HepG2 (cell line): ENCODE measurements around the gene TRAPPC10. TPM values are rescaled to one million over a fixed set of nuclear protein-coding genes. Genes with fewer than 3 reads are reported as not detected.

Experiments
- CENPT ChIP-seq: sonication (generic); formaldehyde crosslinking; IDR thresholded peaks from 2 replicates; pipeline ENCODE4 v1.8.0; 2022; ENCODE audit warnings: low read depth, mild to moderate bottlenecking, moderate library complexity, missing genetic modification reagents
- CERS6 ChIP-seq: sonication (generic); formaldehyde crosslinking; IDR thresholded peaks from 2 replicates; pipeline ENCODE4 v1.5.0; 2020; ENCODE audit warnings: missing genetic modification reagents
- GATAD1 ChIP-seq: IDR thresholded peaks from 2 replicates; pipeline ENCODE4 v1.6.1; 2016; ENCODE audit warnings: missing genetic modification reagents, missing compliant biosample characterization
- KAT7 ChIP-seq: IDR thresholded peaks from 2 replicates; pipeline ENCODE4 v1.6.1; 2018; ENCODE audit warnings: borderline replicate concordance, missing compliant biosample characterization
- KMT2A ChIP-seq: sonication (generic); formaldehyde crosslinking; IDR thresholded peaks from 2 replicates; pipeline ENCODE4 v1.4.0; 2020; ENCODE audit warnings: missing genetic modification reagents
- RARG ChIP-seq: sonication (generic); formaldehyde crosslinking; IDR thresholded peaks from 2 replicates; pipeline ENCODE4 v1.4.0; 2020; ENCODE audit warnings: low read depth, mild to moderate bottlenecking, missing genetic modification reagents
- YY1 ChIP-seq: IDR thresholded peaks from 2 replicates; pipeline ENCODE4 v1.6.1; 2011; ENCODE audit warnings: low read length, low read depth, moderate library complexity, mild to moderate bottlenecking; ENCODE audit not compliant: insufficient read depth, insufficient replicate concordance
- ZBTB49 ChIP-seq: sonication (generic); formaldehyde crosslinking; IDR thresholded peaks from 2 replicates; pipeline ENCODE4 v1.4.0; 2020; ENCODE audit warnings: missing genetic modification reagents, borderline replicate concordance
- ZNF256 ChIP-seq: sonication (generic); formaldehyde crosslinking; conservative IDR thresholded peaks from 2 replicates; pipeline ENCODE4 v1.4.0; 2020; ENCODE audit warnings: missing genetic modification reagents
- ZNF337 ChIP-seq: sonication (generic); formaldehyde crosslinking; IDR thresholded peaks from 2 replicates; pipeline ENCODE4 v1.5.1; 2020; ENCODE audit warnings: missing genetic modification reagents, low read depth, mild to moderate bottlenecking, borderline replicate concordance
- ZNF383 ChIP-seq: sonication (generic); formaldehyde crosslinking; IDR thresholded peaks from 2 replicates; pipeline ENCODE4 v1.4.0; 2020; ENCODE audit warnings: missing genetic modification reagents, mild to moderate bottlenecking, borderline replicate concordance
- ZNF468 ChIP-seq: sonication (generic); formaldehyde crosslinking; IDR thresholded peaks from 2 replicates; pipeline ENCODE4 v1.8.0; 2022; ENCODE audit warnings: mild to moderate bottlenecking, moderate library complexity, missing genetic modification reagents
- ZNF7 ChIP-seq: IDR thresholded peaks from 2 replicates; pipeline ENCODE4 v1.6.1; 2016; ENCODE audit warnings: missing biosample characterization, missing genetic modification reagents
- ZNF781 ChIP-seq: sonication (generic); formaldehyde crosslinking; IDR thresholded peaks from 2 replicates; pipeline ENCODE4 v1.5.1; 2020; ENCODE audit warnings: borderline replicate concordance, mild to moderate bottlenecking, missing genetic modification reagents; ENCODE audit errors: not compliant biosample characterization
- ZSCAN25 ChIP-seq: sonication (generic); formaldehyde crosslinking; IDR thresholded peaks from 2 replicates; pipeline ENCODE4 v1.8.0; 2022; ENCODE audit warnings: mild to moderate bottlenecking, missing genetic modification reagents
- polyA plus RNA-seq, 8 experiments: library from polyadenylated mRNA; depleted of rRNA in 3 of 8; stranded (reverse) in 7 of 8; unstranded in 1 of 8; fragments of >200 nt; fragmentation: Illumina TruSeq in 4 of 8; extraction: Trizol in 4 of 8; gene quantifications; 2 replicates each; pipeline versions ENCODE4 v1.2.1 to v1.2.3, GENCODE V29; 2011 to 2016; ENCODE audit warnings: low read depth in 4 of 8, missing spikeins in 1 of 8, mixed read lengths in 1 of 8; ENCODE audit not compliant: insufficient read depth in 1 of 8
- total RNA-seq, 5 experiments: library from RNA; depleted of rRNA; stranded (reverse); fragments of >200 nt; fragmentation: Illumina TruSeq; extraction: Trizol; gene quantifications; 2 replicates each; pipeline ENCODE4 v1.2.3, GENCODE V29; 2016; ENCODE audit warnings: low read depth in 1 of 5
- TF ChIP-seq, protein P1 (sequence below): sonication (generic); formaldehyde crosslinking; IDR thresholded peaks from 2 replicates; pipeline ENCODE4 v1.4.0; 2020; ENCODE audit warnings: missing genetic modification reagents, borderline replicate concordance
- TF ChIP-seq, protein P2 (sequence below): IDR thresholded peaks from 2 replicates; pipeline ENCODE4 v1.6.1; 2016; ENCODE audit warnings: missing compliant biosample characterization, missing genetic modification reagents, borderline replicate concordance
- TF ChIP-seq, protein P3 (sequence below): sonication (generic); formaldehyde crosslinking; IDR thresholded peaks from 2 replicates; pipeline ENCODE4 v1.5.0; 2020; ENCODE audit warnings: missing genetic modification reagents
- TF ChIP-seq, protein P4 (sequence below): sonication (generic); formaldehyde crosslinking; IDR thresholded peaks from 2 replicates; pipeline ENCODE4 v1.8.0; 2022; ENCODE audit warnings: low read depth, missing genetic modification reagents

Gene TRAPPC10
- total and polyA plus RNA-seq, 2 of the 13 experiments (the other 11 are each of a cell fraction or from before 2014, with no cell fraction given), result 10.6 to 16.5 TPM

DNA sequence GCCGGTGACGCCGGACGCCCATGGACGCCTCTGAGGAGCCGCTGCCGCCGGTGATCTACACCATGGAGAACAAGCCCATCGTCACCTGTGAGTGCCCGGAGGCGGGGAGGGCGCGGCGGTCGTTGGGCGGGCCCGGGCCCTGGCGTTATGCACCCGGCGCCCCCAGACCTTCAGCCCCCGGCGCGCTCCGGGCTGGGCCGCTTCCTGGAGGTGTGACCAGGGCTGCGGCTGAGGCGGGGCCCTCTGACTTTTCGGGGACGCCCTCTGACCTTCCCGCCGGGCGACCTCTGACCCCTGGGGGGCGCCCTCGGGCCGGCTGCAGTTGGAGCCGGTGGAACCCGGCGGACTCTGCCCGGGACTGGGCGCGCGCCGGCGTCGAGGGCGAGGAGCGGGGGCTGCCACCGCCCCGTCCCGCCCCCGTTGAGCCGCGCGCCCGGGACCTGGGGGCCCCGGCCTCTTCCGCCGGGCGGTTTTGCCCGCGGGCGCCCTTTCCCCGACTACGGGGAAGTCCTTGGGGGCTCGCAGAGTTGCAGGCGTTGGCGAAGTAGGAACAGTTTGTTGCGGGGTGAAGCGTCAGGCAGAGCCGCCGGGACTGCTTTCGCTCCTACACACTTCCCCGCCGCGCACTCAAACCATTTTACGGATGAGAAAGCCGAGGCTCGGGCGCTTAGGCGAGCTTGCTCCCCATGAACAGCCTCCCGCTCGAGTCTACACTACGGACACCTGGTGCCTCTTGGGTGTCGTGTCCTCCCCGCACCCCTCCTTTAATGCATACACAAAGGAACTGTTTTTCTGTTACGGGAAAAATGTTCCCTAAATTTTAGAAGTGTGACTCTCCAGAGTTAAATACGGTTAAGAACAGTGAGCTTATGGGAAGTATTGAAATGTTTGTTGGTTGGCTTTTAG, 618 bp downstream of the TRAPPC10 start (continued):
- no peak for TF ChIP-seq ZBTB49 (CRISPR knock-in tag)
- no peak for TF ChIP-seq CERS6
- TF ChIP-seq ZSCAN25, result no peak
- TF ChIP-seq, protein P1, sequence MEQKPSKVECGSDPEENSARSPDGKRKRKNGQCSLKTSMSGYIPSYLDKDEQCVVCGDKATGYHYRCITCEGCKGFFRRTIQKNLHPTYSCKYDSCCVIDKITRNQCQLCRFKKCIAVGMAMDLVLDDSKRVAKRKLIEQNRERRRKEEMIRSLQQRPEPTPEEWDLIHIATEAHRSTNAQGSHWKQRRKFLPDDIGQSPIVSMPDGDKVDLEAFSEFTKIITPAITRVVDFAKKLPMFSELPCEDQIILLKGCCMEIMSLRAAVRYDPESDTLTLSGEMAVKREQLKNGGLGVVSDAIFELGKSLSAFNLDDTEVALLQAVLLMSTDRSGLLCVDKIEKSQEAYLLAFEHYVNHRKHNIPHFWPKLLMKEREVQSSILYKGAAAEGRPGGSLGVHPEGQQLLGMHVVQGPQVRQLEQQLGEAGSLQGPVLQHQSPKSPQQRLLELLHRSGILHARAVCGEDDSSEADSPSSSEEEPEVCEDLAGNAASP, result peak; percentile 17; the same call in 1 of the 2 replicates
- no peak for TF ChIP-seq ZNF7
- TF ChIP-seq ZNF781 (CRISPR knock-in tag), result no peak
- TF ChIP-seq, protein P2, sequence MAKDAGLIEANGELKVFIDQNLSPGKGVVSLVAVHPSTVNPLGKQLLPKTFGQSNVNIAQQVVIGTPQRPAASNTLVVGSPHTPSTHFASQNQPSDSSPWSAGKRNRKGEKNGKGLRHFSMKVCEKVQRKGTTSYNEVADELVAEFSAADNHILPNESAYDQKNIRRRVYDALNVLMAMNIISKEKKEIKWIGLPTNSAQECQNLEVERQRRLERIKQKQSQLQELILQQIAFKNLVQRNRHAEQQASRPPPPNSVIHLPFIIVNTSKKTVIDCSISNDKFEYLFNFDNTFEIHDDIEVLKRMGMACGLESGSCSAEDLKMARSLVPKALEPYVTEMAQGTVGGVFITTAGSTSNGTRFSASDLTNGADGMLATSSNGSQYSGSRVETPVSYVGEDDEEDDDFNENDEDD (CRISPR knock-in tag), result peak; percentile 60; the same call in 1 of the 2 replicates
- no peak for TF ChIP-seq CENPT (CRISPR knock-in tag)
- no peak for TF ChIP-seq RARG (CRISPR knock-in tag)
- TF ChIP-seq KMT2A (CRISPR knock-in tag), result peak; percentile 80; the same call in 1 of the 2 replicates
- no peak for TF ChIP-seq ZNF468
- peak; percentile 14 for TF ChIP-seq GATAD1 (CRISPR knock-in tag)
- TF ChIP-seq ZNF383 (CRISPR knock-in tag), result no peak
- TF ChIP-seq KAT7 (CRISPR knock-in tag), result peak; percentile 2; the same call in 1 of the 2 replicates
- peak; percentile 56 for TF ChIP-seq YY1
- no peak for TF ChIP-seq ZNF256 (CRISPR knock-in tag)
- TF ChIP-seq, protein P3, sequence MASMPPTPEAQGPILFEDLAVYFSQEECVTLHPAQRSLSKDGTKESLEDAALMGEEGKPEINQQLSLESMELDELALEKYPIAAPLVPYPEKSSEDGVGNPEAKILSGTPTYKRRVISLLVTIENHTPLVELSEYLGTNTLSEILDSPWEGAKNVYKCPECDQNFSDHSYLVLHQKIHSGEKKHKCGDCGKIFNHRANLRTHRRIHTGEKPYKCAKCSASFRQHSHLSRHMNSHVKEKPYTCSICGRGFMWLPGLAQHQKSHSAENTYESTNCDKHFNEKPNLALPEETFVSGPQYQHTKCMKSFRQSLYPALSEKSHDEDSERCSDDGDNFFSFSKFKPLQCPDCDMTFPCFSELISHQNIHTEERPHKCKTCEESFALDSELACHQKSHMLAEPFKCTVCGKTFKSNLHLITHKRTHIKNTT (CRISPR knock-in tag), result no peak
- TF ChIP-seq ZNF337 (CRISPR knock-in tag), result no peak
- TF ChIP-seq, protein P4, sequence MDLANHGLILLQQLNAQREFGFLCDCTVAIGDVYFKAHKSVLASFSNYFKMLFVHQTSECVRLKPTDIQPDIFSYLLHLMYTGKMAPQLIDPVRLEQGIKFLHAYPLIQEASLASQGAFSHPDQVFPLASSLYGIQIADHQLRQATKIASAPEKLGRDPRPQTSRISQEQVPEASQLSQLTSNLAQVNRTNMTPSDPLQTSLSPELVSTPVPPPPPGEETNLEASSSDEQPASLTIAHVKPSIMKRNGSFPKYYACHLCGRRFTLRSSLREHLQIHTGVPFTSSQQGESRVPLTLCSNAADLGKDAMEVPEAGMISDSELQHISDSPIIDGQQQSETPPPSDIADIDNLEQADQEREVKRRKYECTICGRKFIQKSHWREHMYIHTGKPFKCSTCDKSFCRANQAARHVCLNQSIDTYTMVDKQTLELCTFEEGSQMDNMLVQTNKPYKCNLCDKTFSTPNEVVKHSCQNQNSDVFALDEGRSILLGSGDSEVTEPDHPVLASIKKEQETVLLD (CRISPR knock-in tag), result peak; percentile 80
